ENCODE data around the gene C1D. TPM values are rescaled to one million over a fixed set of nuclear protein-coding genes. Genes with fewer than 3 reads are reported as not detected.

The C1D gene
- total and polyA plus RNA-seq, 2 experiments from 2014 or later, result 30.1 to 39.7 TPM

GRCh38 chr2:68060652-68061051, 2.2 kb downstream of the C1D start (continued):
- TF ChIP-seq REST (IDR thresholded peaks at IDR 0.05; ENCODE audit: unreplicated experiment) (no peak), ZNF331 (CRISPR knock-in tag; IDR thresholded peaks at IDR 0.05; ENCODE audit: low read depth) (no peak), CTCF (conservative IDR thresholded peaks at IDR 0.05; ENCODE audit: low read depth in 2 of 2) (no peak), POLR2AphosphoS5 (IDR thresholded peaks at IDR 0.05; ENCODE audit: low read depth) (no peak), EZH2 (IDR thresholded peaks at IDR 0.05; ENCODE audit: low read depth, unreplicated experiment) (no peak), STAT1 (IDR thresholded peaks at IDR 0.05; ENCODE audit: unreplicated experiment) (no peak), EZH2phosphoT487 (IDR thresholded peaks at IDR 0.05; ENCODE audit: unreplicated experiment) (no peak)

GRCh38 chr2:68059784-68060525, 2.8 kb downstream of the C1D start:
- Mint-ChIP-seq H3K27ac (no peak overlapping the region), H3K27me3 (ENCODE audit: insufficient read depth, low read depth, poor library complexity) (peaks cover 1% of the 10 kb centered on the region), H3K4me3 (no peak overlapping the region), H3K4me1 (peaks cover 7% of the 10 kb centered on the region; the same call in 2 of the 3 replicates), H3K36me3 (ENCODE audit: low read depth) (no peaks in the 10 kb centered on the region), H3K9me3 (no peaks in the 10 kb centered on the region; the same call in 1 of the 3 replicates)
- no peaks in the 10 kb centered on the region for H3K27me3 ChIP-seq (ENCODE audit: insufficient read depth)
- H3K36me3 ChIP-seq (ENCODE audit: insufficient read depth), result no peaks in the 10 kb centered on the region
- H3K9me2 ChIP-seq (ENCODE audit: insufficient read depth), result 0 out of 2 replicates have a peak, but pooled peaks cover 3% of the 10 kb centered on the region
- H3K79me2 ChIP-seq (replicated peaks; ENCODE audit: insufficient read depth), result peaks cover 78% of the 10 kb centered on the region
- ATAC-seq (no peak), DNase-seq (ENCODE audit: low spot score) (no peak)
- no peaks in the 10 kb centered on the region for H3F3A ChIP-seq (replicated peaks; ENCODE audit: low read depth)
- no peak overlapping the region for H3K27ac ChIP-seq (ENCODE audit: low read depth)
- no peak overlapping the region for H2AFZ ChIP-seq
- no peak overlapping the region for H3K4me2 ChIP-seq
- peaks cover 16% of the 10 kb centered on the region for H3K4me1 ChIP-seq (ENCODE audit: insufficient read depth)
- H3K4me3 ChIP-seq, result no peak overlapping the region
- TF ChIP-seq ZNF114 (CRISPR knock-in tag; IDR thresholded peaks at IDR 0.05) (no peak), CREB1 (CRISPR knock-in tag; IDR thresholded peaks at IDR 0.05; ENCODE audit: low read depth) (no peak), EZH2 (IDR thresholded peaks at IDR 0.05; ENCODE audit: low read depth, unreplicated experiment) (no peak)
- peaks cover 24% of the 10 kb centered on the region for H4K20me1 ChIP-seq (replicated peaks; ENCODE audit: insufficient read depth)

Data from GM23338 (cell line).